BJ (cell line): ENCODE data around the gene IGFALS. TPM values are rescaled to one million over a fixed set of nuclear protein-coding genes. Genes with fewer than 3 reads are reported as not detected.

Experiments
- CTCF ChIA-PET: fragments of 350-600 bp; formaldehyde crosslinking; extraction: SDS; loops from one replicate; lab custom pipeline; 2021; ENCODE audit warnings: antibody characterized with exemption, inconsistent platforms; lab: Yijun Ruan, JAX
- POLR2A ChIA-PET: fragments of 300-600 bp; sonication (Branson Sonifier 250); formaldehyde crosslinking; extraction: SDS; loops from one replicate; lab custom pipeline; 2021; ENCODE audit warnings: antibody characterized with exemption; lab: Charles Lee
- DNase-seq: peaks from one replicate; pipeline ENCODE4 v3.0.0-alpha.2; 2011; ENCODE audit warnings: low read depth
- H3K27me3 ChIP-seq: 2 replicates; pipeline ENCODE4 v1.6.0; 2011; ENCODE audit warnings: low read length; ENCODE audit not compliant: control insufficient read depth, insufficient read depth
- H3K36me3 ChIP-seq: 2 replicates; pipeline ENCODE4 v1.5.1; 2011; ENCODE audit warnings: low read length; ENCODE audit not compliant: control insufficient read depth, insufficient read depth
- H3K4me3 ChIP-seq: 2 replicates; pipeline ENCODE4 v1.5.1; 2011; ENCODE audit warnings: low read depth, mild to moderate bottlenecking, control low read depth, low read length
- polyA plus RNA-seq: library from polyadenylated mRNA; depleted of rRNA; stranded (reverse); fragments of >200 nt; gene quantifications from 2 replicates; pipeline ENCODE4 v1.2.3, GENCODE V29; 2011
- TF ChIP-seq, protein P1 (sequence below): IDR thresholded peaks from 2 replicates; pipeline ENCODE4 v1.5.1; 2011; ENCODE audit warnings: low read depth, mild to moderate bottlenecking, control low read depth, inconsistent platforms, low read length, moderate library complexity; ENCODE audit not compliant: insufficient read depth

The IGFALS gene
- polyA plus RNA-seq, 1 experiment: not detected

GRCh38 chr16:1768061-1768766 lies 25.3 kb downstream of the IGFALS start:
- H3K4me3 ChIP-seq: no peak overlapping the region
- H3K36me3 ChIP-seq: peaks cover 38% of the 10 kb centered on the region
- DNase-seq: no peak
- H3K27me3 ChIP-seq: no peaks in the 10 kb centered on the region
- CTCF ChIA-PET: interaction anchor here (1.0 to 1.3 kb wide), 3 partner anchors 45 to 162 kb away, joined by 3 to 4 read pairs (median 3); no protein-coding TSS in a partner anchor
- POLR2A ChIA-PET: no interaction called here
- TF ChIP-seq, protein P1, sequence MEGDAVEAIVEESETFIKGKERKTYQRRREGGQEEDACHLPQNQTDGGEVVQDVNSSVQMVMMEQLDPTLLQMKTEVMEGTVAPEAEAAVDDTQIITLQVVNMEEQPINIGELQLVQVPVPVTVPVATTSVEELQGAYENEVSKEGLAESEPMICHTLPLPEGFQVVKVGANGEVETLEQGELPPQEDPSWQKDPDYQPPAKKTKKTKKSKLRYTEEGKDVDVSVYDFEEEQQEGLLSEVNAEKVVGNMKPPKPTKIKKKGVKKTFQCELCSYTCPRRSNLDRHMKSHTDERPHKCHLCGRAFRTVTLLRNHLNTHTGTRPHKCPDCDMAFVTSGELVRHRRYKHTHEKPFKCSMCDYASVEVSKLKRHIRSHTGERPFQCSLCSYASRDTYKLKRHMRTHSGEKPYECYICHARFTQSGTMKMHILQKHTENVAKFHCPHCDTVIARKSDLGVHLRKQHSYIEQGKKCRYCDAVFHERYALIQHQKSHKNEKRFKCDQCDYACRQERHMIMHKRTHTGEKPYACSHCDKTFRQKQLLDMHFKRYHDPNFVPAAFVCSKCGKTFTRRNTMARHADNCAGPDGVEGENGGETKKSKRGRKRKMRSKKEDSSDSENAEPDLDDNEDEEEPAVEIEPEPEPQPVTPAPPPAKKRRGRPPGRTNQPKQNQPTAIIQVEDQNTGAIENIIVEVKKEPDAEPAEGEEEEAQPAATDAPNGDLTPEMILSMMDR: no peak

DNA sequence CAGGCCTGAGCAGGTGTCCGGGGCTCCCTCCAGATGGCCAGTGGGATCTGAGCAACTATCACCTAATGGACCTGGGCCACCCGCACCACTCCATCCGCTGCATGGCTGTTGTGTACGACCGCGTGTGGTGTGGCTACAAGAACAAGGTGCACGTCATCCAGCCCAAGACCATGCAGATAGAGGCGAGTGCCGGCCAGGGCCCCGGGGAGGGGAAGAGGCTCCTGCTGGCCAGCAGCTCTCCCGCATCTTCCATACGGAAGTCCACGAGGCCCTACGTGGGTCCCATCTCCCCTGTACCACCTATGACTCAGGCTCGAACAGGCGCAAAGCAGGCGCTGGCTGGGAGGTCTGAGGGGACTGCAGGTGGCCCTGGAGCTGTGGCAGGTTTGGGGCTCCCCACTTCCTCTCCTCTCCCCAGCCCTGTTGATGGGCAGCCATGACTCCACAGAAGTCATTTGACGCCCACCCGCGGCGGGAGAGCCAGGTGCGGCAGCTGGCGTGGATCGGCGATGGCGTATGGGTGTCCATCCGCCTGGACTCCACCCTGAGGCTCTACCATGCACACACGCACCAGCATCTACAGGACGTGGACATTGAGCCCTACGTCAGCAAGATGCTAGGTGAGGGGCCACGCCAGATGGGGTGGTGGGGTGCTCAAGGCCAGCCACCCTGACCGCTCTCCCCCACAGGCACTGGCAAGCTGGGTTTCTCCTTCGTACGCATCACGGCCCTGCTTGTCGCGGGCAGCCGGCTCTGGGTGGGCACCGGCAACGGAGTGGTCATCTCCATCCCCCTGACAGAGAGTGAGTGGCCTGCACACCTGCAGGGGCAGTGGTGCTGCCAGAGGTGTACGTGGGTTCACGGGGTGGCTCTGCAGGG lies 26.1 kb downstream of the IGFALS start:
- Histone ChIP-seq H3K4me3 (no peak overlapping the region), H3K36me3 (peaks cover 43% of the 10 kb centered on the region), H3K27me3 (no peaks in the 10 kb centered on the region)
- DNase-seq: no peak
- TF ChIP-seq, protein P1: no peak
- ChIA-PET POLR2A (no interaction called here), CTCF (interaction anchor here (1.0 to 1.3 kb wide), 2 partner anchors 44 to 62 kb away, joined by 3 to 4 read pairs; no protein-coding TSS in a partner anchor)

DNA sequence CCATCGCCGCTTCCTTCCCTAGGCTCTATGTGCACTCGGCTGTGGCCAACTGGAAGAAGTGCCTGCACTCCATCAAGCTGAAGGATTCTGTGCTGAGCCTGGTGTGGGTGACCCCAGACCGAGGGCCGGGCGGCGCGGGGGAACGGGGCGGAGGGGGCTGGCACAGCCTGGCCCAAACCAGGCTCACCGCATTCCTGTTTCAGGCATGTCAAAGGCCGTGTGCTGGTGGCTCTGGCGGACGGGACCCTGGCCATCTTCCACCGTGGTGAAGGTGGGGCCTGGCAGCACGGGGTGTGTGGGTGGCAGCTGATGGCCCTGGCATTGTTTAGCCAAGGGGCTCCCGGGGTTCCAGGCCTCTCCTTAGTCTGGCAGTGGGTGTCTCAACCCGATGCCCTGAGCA lies 26.8 kb downstream of the IGFALS start:
- TF ChIP-seq, protein P1: no peak
- ChIA-PET CTCF (interaction anchor here (0.6 kb wide), 1 partner anchor 61 kb away, joined by 3 read pairs; the partner anchor contains the start of gene MAPK8IP3), POLR2A (no interaction called here)
- Histone ChIP-seq H3K4me3 (no peak overlapping the region), H3K36me3 (peaks cover 44% of the 10 kb centered on the region), H3K27me3 (no peaks in the 10 kb centered on the region)
- DNase-seq: no peak

DNA sequence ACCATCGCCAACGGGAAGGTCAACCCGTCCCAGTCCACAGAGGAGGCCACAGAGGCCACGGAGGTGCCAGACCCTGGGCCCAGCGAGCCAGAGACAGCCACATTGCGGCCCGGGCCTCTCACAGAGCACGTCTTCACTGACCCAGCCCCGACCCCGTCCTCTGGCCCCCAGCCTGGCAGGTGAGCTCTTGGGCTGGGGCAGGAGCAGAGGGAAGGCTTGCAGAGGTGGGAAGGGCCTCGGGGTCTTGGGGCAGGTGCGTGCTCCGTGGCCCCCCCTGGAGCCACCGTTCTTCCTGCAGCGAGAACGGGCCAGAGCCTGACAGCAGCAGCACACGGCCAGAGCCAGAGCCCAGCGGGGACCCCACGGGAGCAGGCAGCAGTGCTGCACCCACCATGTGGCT lies 27.3 kb downstream of the IGFALS start:
- CTCF ChIA-PET: interaction anchor here (0.6 to 3.8 kb wide), 2 partner anchors 60 kb away, joined by 3 to 14 read pairs; partner anchors contain the start of gene MAPK8IP3
- TF ChIP-seq, protein P1: no peak
- POLR2A ChIA-PET: no interaction called here

DNA sequence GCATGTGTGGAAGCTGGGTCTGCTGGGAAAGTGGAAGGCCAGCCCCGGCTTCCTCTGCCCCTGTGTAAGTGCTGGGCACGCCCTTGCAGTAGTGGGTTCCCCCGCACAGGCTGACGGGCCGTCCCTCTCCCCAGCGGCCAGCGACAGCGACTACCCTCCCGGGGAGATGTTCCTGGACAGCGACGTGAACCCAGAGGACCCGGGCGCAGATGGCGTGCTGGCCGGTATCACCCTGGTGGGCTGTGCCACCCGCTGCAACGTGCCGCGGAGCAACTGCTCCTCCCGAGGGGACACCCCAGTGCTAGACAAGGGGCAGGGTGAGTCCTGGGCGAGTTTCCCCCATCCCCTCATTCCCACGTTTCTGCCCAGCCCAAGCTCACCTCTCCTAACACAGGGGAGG lies 27.7 kb downstream of the IGFALS start:
- DNase-seq: no peak
- ChIA-PET POLR2A (no interaction called here), CTCF (interaction anchor here (1.6 to 3.8 kb wide), 2 partner anchors 16 to 60 kb away, joined by 4 to 14 read pairs; partner anchors contain the start of gene MAPK8IP3)
- Histone ChIP-seq H3K27me3 (no peaks in the 10 kb centered on the region), H3K4me3 (no peak overlapping the region), H3K36me3 (peaks cover 47% of the 10 kb centered on the region)
- TF ChIP-seq, protein P1: no peak

More for the DNA sequence above, 27.3 kb downstream of the IGFALS start:
- Histone ChIP-seq H3K4me3 (no peak overlapping the region), H3K27me3 (no peaks in the 10 kb centered on the region), H3K36me3 (peaks cover 44% of the 10 kb centered on the region)
- DNase-seq: no peak
